Nephron progenitor cell (in vitro differentiated cells): ENCODE data around the gene MYO7B.
A peak's percentile ranks its signal among the peaks of the same experiment; 100 is the strongest.

ENCODE experiments used
- DNase-seq: peaks from one replicate; pipeline ENCODE4 v3.0.0; 2021
- H3K27ac Mint-ChIP-seq: 2 replicates; pipeline ENCODE4 v1.8.0; 2021; ENCODE audit warnings: mild to moderate bottlenecking, moderate library complexity, mixed read lengths
- H3K27me3 Mint-ChIP-seq: 2 replicates; pipeline ENCODE4 v1.8.0; 2021; ENCODE audit warnings: mild to moderate bottlenecking, low read depth, mixed read lengths; ENCODE audit not compliant: poor library complexity
- H3K36me3 Mint-ChIP-seq: 2 replicates; pipeline ENCODE4 v1.8.0; 2021; ENCODE audit warnings: low read depth, mixed read lengths
- H3K4me1 Mint-ChIP-seq: 2 replicates; pipeline ENCODE4 v1.8.0; 2021; ENCODE audit warnings: mixed read lengths
- H3K4me3 Mint-ChIP-seq: 2 replicates; pipeline ENCODE4 v1.8.0; 2021; ENCODE audit warnings: mild to moderate bottlenecking, moderate library complexity, mixed read lengths
- H3K9me3 Mint-ChIP-seq: 2 replicates; pipeline ENCODE4 v1.8.0; 2021; ENCODE audit warnings: mild to moderate bottlenecking, moderate library complexity, mixed read lengths
- TF ChIP-seq, protein P1 (sequence below): fragments of 200-600 bp; sonication (generic); IDR thresholded peaks from 2 replicates; pipeline ENCODE4 v1.5.0; 2021; ENCODE audit warnings: antibody characterized with exemption

Gene MYO7B

GRCh38 chr2:127649684-127650040, 114.2 kb downstream of the MYO7B start:
- DNase-seq = peak; percentile 95
- TF ChIP-seq, protein P1, sequence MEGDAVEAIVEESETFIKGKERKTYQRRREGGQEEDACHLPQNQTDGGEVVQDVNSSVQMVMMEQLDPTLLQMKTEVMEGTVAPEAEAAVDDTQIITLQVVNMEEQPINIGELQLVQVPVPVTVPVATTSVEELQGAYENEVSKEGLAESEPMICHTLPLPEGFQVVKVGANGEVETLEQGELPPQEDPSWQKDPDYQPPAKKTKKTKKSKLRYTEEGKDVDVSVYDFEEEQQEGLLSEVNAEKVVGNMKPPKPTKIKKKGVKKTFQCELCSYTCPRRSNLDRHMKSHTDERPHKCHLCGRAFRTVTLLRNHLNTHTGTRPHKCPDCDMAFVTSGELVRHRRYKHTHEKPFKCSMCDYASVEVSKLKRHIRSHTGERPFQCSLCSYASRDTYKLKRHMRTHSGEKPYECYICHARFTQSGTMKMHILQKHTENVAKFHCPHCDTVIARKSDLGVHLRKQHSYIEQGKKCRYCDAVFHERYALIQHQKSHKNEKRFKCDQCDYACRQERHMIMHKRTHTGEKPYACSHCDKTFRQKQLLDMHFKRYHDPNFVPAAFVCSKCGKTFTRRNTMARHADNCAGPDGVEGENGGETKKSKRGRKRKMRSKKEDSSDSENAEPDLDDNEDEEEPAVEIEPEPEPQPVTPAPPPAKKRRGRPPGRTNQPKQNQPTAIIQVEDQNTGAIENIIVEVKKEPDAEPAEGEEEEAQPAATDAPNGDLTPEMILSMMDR = peak; percentile 90
- Mint-ChIP-seq H3K27me3 (no peaks in the 10 kb centered on the region), H3K9me3 (no peaks in the 10 kb centered on the region), H3K36me3 (no peaks in the 10 kb centered on the region), H3K4me3 (no peak overlapping the region), H3K4me1 (peaks cover 39% of the 10 kb centered on the region), H3K27ac (no peak overlapping the region)

DNA sequence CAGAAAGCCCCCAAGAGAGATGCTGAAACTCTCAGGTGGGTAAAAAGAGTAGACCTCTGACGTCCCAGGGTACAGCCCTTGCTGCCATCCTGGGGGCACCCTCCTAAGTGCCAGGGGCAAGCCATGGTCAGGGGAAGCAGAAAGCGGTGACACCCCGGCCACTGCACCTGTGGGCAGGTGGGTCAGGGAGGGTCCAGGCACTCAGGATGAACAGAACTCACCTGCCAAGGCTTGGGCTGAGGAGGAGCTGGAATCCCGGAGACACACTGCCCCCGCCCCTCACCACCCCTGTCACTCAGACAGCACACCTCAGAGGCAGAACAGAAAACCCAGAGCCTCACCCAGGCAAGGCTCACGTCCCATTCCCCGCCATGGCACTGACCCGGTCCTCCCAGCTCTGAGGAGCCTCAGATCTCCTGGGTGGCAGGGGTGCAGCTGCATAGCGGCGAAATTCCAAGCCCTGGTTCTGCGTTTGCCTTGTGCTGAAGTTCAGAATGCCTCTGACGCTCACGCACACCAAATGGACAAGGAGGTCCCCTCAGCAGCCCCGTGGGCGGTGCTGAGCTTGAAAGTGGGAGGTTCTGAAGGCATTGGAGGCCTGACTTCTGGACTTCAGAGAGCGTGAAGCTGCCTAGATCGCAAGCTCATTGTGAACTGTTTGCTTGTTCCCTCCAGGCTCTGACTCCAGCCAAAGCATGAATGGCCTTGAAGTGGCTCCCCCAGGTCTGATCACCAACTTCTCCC, 114.7 kb downstream of the MYO7B start:
- Mint-ChIP-seq H3K4me1 (peaks cover 37% of the 10 kb centered on the region), H3K27ac (no peak overlapping the region), H3K36me3 (no peaks in the 10 kb centered on the region), H3K27me3 (peaks cover 5% of the 10 kb centered on the region), H3K4me3 (no peak overlapping the region), H3K9me3 (no peaks in the 10 kb centered on the region)
- no peak for DNase-seq
- TF ChIP-seq, protein P1 = peak; percentile 5

DNA sequence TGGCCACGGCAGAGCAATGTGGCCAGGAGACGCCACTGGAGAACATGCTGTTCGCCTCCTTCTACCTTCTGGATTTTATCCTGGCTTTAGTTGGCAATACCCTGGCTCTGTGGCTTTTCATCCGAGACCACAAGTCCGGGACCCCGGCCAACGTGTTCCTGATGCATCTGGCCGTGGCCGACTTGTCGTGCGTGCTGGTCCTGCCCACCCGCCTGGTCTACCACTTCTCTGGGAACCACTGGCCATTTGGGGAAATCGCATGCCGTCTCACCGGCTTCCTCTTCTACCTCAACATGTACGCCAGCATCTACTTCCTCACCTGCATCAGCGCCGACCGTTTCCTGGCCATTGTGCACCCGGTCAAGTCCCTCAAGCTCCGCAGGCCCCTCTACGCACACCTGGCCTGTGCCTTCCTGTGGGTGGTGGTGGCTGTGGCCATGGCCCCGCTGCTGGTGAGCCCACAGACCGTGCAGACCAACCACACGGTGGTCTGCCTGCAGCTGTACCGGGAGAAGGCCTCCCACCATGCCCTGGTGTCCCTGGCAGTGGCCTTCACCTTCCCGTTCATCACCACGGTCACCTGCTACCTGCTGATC, 115.4 kb downstream of the MYO7B start:
- DNase-seq = no peak
- H3K36me3 Mint-ChIP-seq = no peaks in the 10 kb centered on the region
- no peak overlapping the region for H3K27ac Mint-ChIP-seq
- no peaks in the 10 kb centered on the region for H3K9me3 Mint-ChIP-seq
- H3K4me1 Mint-ChIP-seq = peaks cover 30% of the 10 kb centered on the region
- TF ChIP-seq, protein P1 = no peak
- no peak overlapping the region for H3K4me3 Mint-ChIP-seq
- peaks cover 5% of the 10 kb centered on the region for H3K27me3 Mint-ChIP-seq

GRCh38 chr2:127651381-127651809, 115.9 kb downstream of the MYO7B start:
- Mint-ChIP-seq H3K9me3 (no peaks in the 10 kb centered on the region), H3K4me1 (peaks cover 28% of the 10 kb centered on the region), H3K4me3 (no peak overlapping the region), H3K27ac (no peak overlapping the region), H3K27me3 (peaks cover 5% of the 10 kb centered on the region), H3K36me3 (no peaks in the 10 kb centered on the region)
- TF ChIP-seq, protein P1 = no peak
- no peak for DNase-seq

DNA sequence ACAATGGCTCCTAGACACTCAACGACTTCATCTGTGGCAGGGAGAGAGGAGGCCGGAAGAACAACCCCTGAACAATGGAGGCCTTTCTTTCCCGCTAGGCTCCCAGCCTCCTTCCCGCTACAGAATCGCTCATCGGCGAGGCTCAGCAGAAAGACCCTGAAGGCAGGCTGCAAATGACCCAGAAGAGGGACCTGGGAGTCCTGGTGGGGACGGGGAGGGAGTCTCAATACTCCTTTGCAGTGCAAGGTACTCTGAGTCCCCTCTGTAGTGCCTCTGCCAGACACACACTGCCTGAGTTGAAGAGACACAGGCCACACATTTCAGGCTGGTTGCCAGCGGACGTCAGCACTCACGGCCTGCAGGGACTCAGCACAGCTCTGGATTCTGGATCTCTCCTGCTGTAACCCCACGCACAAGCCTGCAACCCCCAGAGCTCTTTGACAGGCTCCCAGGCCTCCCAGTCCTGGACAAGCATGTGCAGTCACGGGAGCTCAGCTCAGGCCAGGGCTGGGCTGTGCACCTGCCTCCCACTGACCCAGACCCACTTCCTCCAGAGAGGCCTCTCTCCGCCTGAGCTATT, 116.6 kb downstream of the MYO7B start:
- no peak for DNase-seq

More for the DNA sequence above, 116.6 kb downstream of the MYO7B start:
- Mint-ChIP-seq H3K27me3 (peaks cover 5% of the 10 kb centered on the region), H3K4me3 (no peak overlapping the region), H3K36me3 (no peaks in the 10 kb centered on the region), H3K9me3 (no peaks in the 10 kb centered on the region), H3K4me1 (peaks cover 21% of the 10 kb centered on the region), H3K27ac (no peak overlapping the region)
- TF ChIP-seq, protein P1 = no peak
